ENCODE results near the gene ABI3BP. TPM values are rescaled to one million over a fixed set of nuclear protein-coding genes. Genes with fewer than 3 reads are reported as not detected.

Gene ABI3BP
- total RNA-seq, 2 experiments from 2014 or later = not detected

GRCh38 chr3:100992231-100993012 lies 799 bp downstream of the ABI3BP start:
- peaks cover 10% of the 10 kb centered on the region for H3K27me3 Mint-ChIP-seq

GRCh38 chr3:100988080-100988479 lies 5.1 kb downstream of the ABI3BP start:
- Histone ChIP-seq H3K4me1 (ENCODE audit: insufficient read depth, low read length) (no peaks in the 10 kb centered on the region), H3K36me3 (ENCODE audit: insufficient read depth, low read length) (no peaks in the 10 kb centered on the region), H3K27ac (ENCODE audit: low read depth in 1 of 2, low read length in 2 of 2) (no peak overlapping the region), H3K27me3 (ENCODE audit: control insufficient read depth in 1 of 2, insufficient read depth in 2 of 2, low read length in 2 of 2) (no peaks in the 10 kb centered on the region), H3K9me3 (ENCODE audit: control insufficient read depth in 1 of 2, insufficient read depth in 1 of 2, low read length in 2 of 2) (no peaks in the 10 kb centered on the region), H3K4me3 (ENCODE audit: low read length) (no peak overlapping the region)
- Mint-ChIP-seq H3K4me1 (ENCODE audit: low read depth) (no peaks in the 10 kb centered on the region), H3K9me3 (no peaks in the 10 kb centered on the region), H3K4me3 (no peak overlapping the region), H3K27me3 (peaks cover 10% of the 10 kb centered on the region), H3K27ac (no peak overlapping the region), H3K36me3 (ENCODE audit: low read depth) (no peaks in the 10 kb centered on the region)
- ATAC-seq (ENCODE audit: poor library complexity) = no peak
- ChIA-PET POLR2A (no interaction called here), CTCF (no interaction called here)
- DNase-seq = no peak
- no peak for TF ChIP-seq CTCF (IDR thresholded peaks at IDR 0.05)
- intact Hi-C loops (cut with DNase I, micrococcal nuclease) = no loop called here

More at GRCh38 chr3:100992231-100993012, 799 bp downstream of the ABI3BP start:
- ATAC-seq (ENCODE audit: poor library complexity) (no peak), DNase-seq (no peak)
- Histone ChIP-seq H3K27me3 (ENCODE audit: control insufficient read depth in 1 of 2, insufficient read depth in 2 of 2, low read length in 2 of 2) (no peaks in the 10 kb centered on the region), H3K27ac (ENCODE audit: low read depth in 1 of 2, low read length in 2 of 2) (no peak overlapping the region), H3K36me3 (ENCODE audit: insufficient read depth, low read length) (no peaks in the 10 kb centered on the region), H3K4me1 (ENCODE audit: insufficient read depth, low read length) (no peaks in the 10 kb centered on the region), H3K9me3 (ENCODE audit: control insufficient read depth in 1 of 2, insufficient read depth in 1 of 2, low read length in 2 of 2) (no peaks in the 10 kb centered on the region), H3K4me3 (ENCODE audit: low read length) (no peak overlapping the region)
- intact Hi-C loops (cut with DNase I, micrococcal nuclease) = no loop called here
- Mint-ChIP-seq H3K4me3 (no peak overlapping the region), H3K9me3 (no peaks in the 10 kb centered on the region), H3K27ac (no peak overlapping the region), H3K36me3 (ENCODE audit: low read depth) (no peaks in the 10 kb centered on the region), H3K4me1 (ENCODE audit: low read depth) (no peaks in the 10 kb centered on the region)
- no peak for TF ChIP-seq CTCF (IDR thresholded peaks at IDR 0.05)
- ChIA-PET CTCF (no interaction called here), POLR2A (no interaction called here)

GRCh38 chr3:100984308-100984707 lies 8.9 kb downstream of the ABI3BP start:
- H3K27me3 ChIP-seq (ENCODE audit: control insufficient read depth in 1 of 2, insufficient read depth in 2 of 2, low read length in 2 of 2) = no peaks in the 10 kb centered on the region
- TF ChIP-seq CTCF (IDR thresholded peaks at IDR 0.05) = no peak
- H3K4me1 ChIP-seq (ENCODE audit: insufficient read depth, low read length) = no peaks in the 10 kb centered on the region
- Mint-ChIP-seq H3K36me3 (ENCODE audit: low read depth) (no peaks in the 10 kb centered on the region), H3K27ac (no peak overlapping the region), H3K27me3 (no peaks in the 10 kb centered on the region), H3K9me3 (no peaks in the 10 kb centered on the region), H3K4me3 (no peak overlapping the region), H3K4me1 (ENCODE audit: low read depth) (no peaks in the 10 kb centered on the region)
- ATAC-seq (ENCODE audit: poor library complexity) (no peak), DNase-seq (no peak)
- H3K36me3 ChIP-seq (ENCODE audit: insufficient read depth, low read length) = no peaks in the 10 kb centered on the region
- H3K27ac ChIP-seq (ENCODE audit: low read depth in 1 of 2, low read length in 2 of 2) = no peak overlapping the region
- ChIA-PET POLR2A (no interaction called here), CTCF (no interaction called here)
- intact Hi-C loops (cut with DNase I, micrococcal nuclease) = no loop called here
- no peak overlapping the region for H3K4me3 ChIP-seq (ENCODE audit: low read length)
- no peaks in the 10 kb centered on the region for H3K9me3 ChIP-seq (ENCODE audit: control insufficient read depth in 1 of 2, insufficient read depth in 1 of 2, low read length in 2 of 2)

All from CD4-positive, alpha-beta T cell (primary cell).